NCI-H446 treated with DMSO at 0.1 percent for 48 hours (cell line): ENCODE data around the gene MPHOSPH8.
"Not testable (repeated sequence)": the region's sequence is repeated elsewhere in the genome, so short reads cannot be mapped to it uniquely, and the experiment has no call there.

Experiments
- DNase-seq: peaks from one replicate; lab custom pipeline; 2025; lab: John Stamatoyannopoulos, UW

MPHOSPH8 gene

GRCh38 chr13:19634256-19634740, 839 bp downstream of the MPHOSPH8 start:
- no peak for DNase-seq

GRCh38 chr13:19635926-19636325, 2.5 kb downstream of the MPHOSPH8 start:
- DNase-seq = not testable (repeated sequence)

GRCh38 chr13:19643652-19644051, 10.2 kb downstream of the MPHOSPH8 start:
- DNase-seq = no peak

- no peak for DNase-seq
Observed at GRCh38 chr13:19645000-19645399, 11.5 kb downstream of the MPHOSPH8 start.

- no peak for DNase-seq
Observed at GRCh38 chr13:19646063-19646462, 12.6 kb downstream of the MPHOSPH8 start.

GRCh38 chr13:19650742-19651141, 17.3 kb downstream of the MPHOSPH8 start:
- DNase-seq = no peak

GRCh38 chr13:19657872-19658591, 24.6 kb downstream of the MPHOSPH8 start:
- DNase-seq = no peak

- no peak for DNase-seq
Observed at GRCh38 chr13:19658831-19659230, 25.4 kb downstream of the MPHOSPH8 start.

- no peak for DNase-seq
Observed at GRCh38 chr13:19661126-19661525, 27.7 kb downstream of the MPHOSPH8 start.

GRCh38 chr13:19661561-19661960, 28.1 kb downstream of the MPHOSPH8 start:
- DNase-seq = no peak

- no peak for DNase-seq
Observed at GRCh38 chr13:19663416-19663979, 30.0 kb downstream of the MPHOSPH8 start.

GRCh38 chr13:19664481-19665230, 31.2 kb downstream of the MPHOSPH8 start:
- DNase-seq = no peak

- DNase-seq = no peak
Observed at GRCh38 chr13:19665427-19665859, 32.0 kb downstream of the MPHOSPH8 start.

GRCh38 chr13:19668778-19669177, 35.3 kb downstream of the MPHOSPH8 start:
- no peak for DNase-seq

GRCh38 chr13:19670147-19670546, 36.7 kb downstream of the MPHOSPH8 start:
- DNase-seq = no peak

- DNase-seq = no peak
Observed at GRCh38 chr13:19672990-19673389, 39.5 kb downstream of the MPHOSPH8 start.

- DNase-seq = no peak
Observed at GRCh38 chr13:19673473-19674430, 40.3 kb downstream of the MPHOSPH8 start.

GRCh38 chr13:19674898-19675297, 41.4 kb downstream of the MPHOSPH8 start:
- no peak for DNase-seq

- no peak for DNase-seq
Observed at GRCh38 chr13:19676168-19676567, 42.7 kb downstream of the MPHOSPH8 start.

GRCh38 chr13:19680751-19681150, 47.3 kb downstream of the MPHOSPH8 start:
- no peak for DNase-seq

GRCh38 chr13:19681517-19681916, 48.1 kb downstream of the MPHOSPH8 start:
- no peak for DNase-seq

GRCh38 chr13:19685034-19685433, 51.6 kb downstream of the MPHOSPH8 start:
- no peak for DNase-seq
